ENCODE data around the gene LEMD2. TPM values are rescaled to one million over a fixed set of nuclear protein-coding genes. Genes with fewer than 3 reads are reported as not detected.

The LEMD2 gene
- 10 to 100 TPM; 21.3 to 38.8 (median 24.5) TPM for total RNA-seq
- polyA plus RNA-seq, result 10 to 100 TPM; 37.3 to 63.3 (median 45.0) TPM
- long read RNA-seq, donor 1, transcript LEMD2-201 (9 exons, 2,958 nt), result major isoform, 101 of 116 reads
- long read RNA-seq, donor 1, partial matches to known transcripts, result 0 of 116 reads
- long read RNA-seq, donor 1, other reads (novel, unspliced or antisense), result 12 of 116 reads
- long read RNA-seq, donor 2, transcript LEMD2-201 (9 exons, 2,958 nt), result major isoform, 258 of 296 reads
- long read RNA-seq, donor 2, partial matches to known transcripts, result 2 of 296 reads
- long read RNA-seq, donor 2, other reads (novel, unspliced or antisense), result 32 of 296 reads

GRCh38 chr6:33788694-33789549, at the start of gene LEMD2:
TSS of gene LEMD2 (minus strand) at chr6:33789130. CDS start at chr6:33789116, 14 bp downstream.
- no peaks in the 10 kb centered on the region for H3K9me3 ChIP-seq
- peak within 1 kb of the TSS; percentile 92 for H3K4me3 ChIP-seq
- peaks cover 37% of the 10 kb centered on the region for H3K4me1 ChIP-seq
- H3K27ac ChIP-seq, result peak within 1 kb of the TSS; percentile 99
- peak; percentile 95 to 97 (median 96) for ATAC-seq
- 4 to 10% (median 5%) methylated on average over 29 to 86 of the region's 86 CpGs for WGBS, 3 donors
- no peak for TF ChIP-seq CTCF (IDR thresholded peaks at IDR 0.05)
- intact Hi-C loops (cut with DNase I), result no loop called here
- H3K27me3 ChIP-seq (ENCODE audit: insufficient read depth in 3 of 3, low read length in 2 of 3), result peaks cover 0 to 13% (median 3%) of the 10 kb centered on the region in 3 donors
- peaks cover 0 to 16% of the 10 kb centered on the region in 2 donors for H3K36me3 ChIP-seq (ENCODE audit: insufficient read depth in 1 of 2, low read depth in 1 of 2)
- peak; percentile 95 to 97 for DNase-seq

GRCh38 chr6:33837971-33838665, 49.2 kb upstream of the LEMD2 start:
- 44 to 47% (median 45%) methylated on average over 11 to 12 of the region's 12 CpGs for WGBS, 3 donors
- no peak overlapping the region for H3K27ac ChIP-seq
- no peak for DNase-seq
- intact Hi-C loops (cut with DNase I), result no loop called here
- no peak overlapping the region for H3K4me3 ChIP-seq
- ATAC-seq, result no peak
- H3K27me3 ChIP-seq (ENCODE audit: insufficient read depth in 3 of 3, low read length in 2 of 3), result peaks cover 0 to 8% (median 6%) of the 10 kb centered on the region in 3 donors
- no peaks in the 10 kb centered on the region for H3K9me3 ChIP-seq
- H3K36me3 ChIP-seq (ENCODE audit: insufficient read depth in 1 of 2, low read depth in 1 of 2), result no peaks in the 10 kb centered on the region
- H3K4me1 ChIP-seq, result no peaks in the 10 kb centered on the region
- TF ChIP-seq CTCF (IDR thresholded peaks at IDR 0.05), result no peak

- Histone ChIP-seq H3K4me1 (no peaks in the 10 kb centered on the region), H3K27ac (no peak overlapping the region), H3K27me3 (ENCODE audit: insufficient read depth in 3 of 3, low read length in 2 of 3) (peaks cover 0 to 8% (median 6%) of the 10 kb centered on the region in 3 donors), H3K36me3 (ENCODE audit: insufficient read depth in 1 of 2, low read depth in 1 of 2) (no peaks in the 10 kb centered on the region), H3K4me3 (no peak overlapping the region), H3K9me3 (no peaks in the 10 kb centered on the region)
- 59 to 74% (median 73%) methylated on average over 3 of the region's 3 CpGs for WGBS, 3 donors
- ATAC-seq, result no peak
- TF ChIP-seq CTCF (IDR thresholded peaks at IDR 0.05), result no peak
- intact Hi-C loops (cut with DNase I), result no loop called here
- no peak for DNase-seq
These were observed 48.0 kb upstream of the LEMD2 start for GRCh38 chr6:33836806-33837469.

Measured in psoas muscle (tissue), 8 donors.